ENCODE measurements around the gene NRROS.
"Not testable (repeated sequence)": the region's sequence is repeated elsewhere in the genome, so short reads cannot be mapped to it uniquely, and the experiment has no call there.

NRROS gene

GRCh38 chr3:196639483-196640296, at the start of gene NRROS:
NRROS (plus strand) TSS chr3:196639694; CDS start chr3:196654540, 14,846 bp downstream.
- DNase-seq, result peak; percentile 50 to 55

DNA sequence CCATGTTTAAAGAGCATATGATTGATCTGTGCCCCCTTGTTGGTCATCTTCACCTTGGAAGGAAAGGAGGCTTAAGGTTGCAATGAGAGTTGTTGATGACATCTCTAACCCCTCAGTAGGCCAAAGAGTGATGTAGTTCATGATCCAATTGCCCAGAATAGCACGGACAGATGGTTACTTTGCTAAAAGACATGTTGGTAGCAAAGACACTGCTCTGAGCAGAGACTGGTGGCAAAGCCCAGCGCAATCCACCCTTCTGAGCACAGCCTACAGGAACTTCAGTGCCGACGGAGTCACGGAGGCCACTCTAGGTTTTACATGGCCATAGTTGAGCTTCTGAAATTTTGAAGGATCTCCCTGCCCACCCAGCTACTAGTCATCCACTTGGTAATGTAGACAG, 49.2 kb upstream of the NRROS start:
- DNase-seq, result no peak

- no peak for DNase-seq
These were observed 43.1 kb upstream of the NRROS start for GRCh38 chr3:196596355-196596754.

DNA sequence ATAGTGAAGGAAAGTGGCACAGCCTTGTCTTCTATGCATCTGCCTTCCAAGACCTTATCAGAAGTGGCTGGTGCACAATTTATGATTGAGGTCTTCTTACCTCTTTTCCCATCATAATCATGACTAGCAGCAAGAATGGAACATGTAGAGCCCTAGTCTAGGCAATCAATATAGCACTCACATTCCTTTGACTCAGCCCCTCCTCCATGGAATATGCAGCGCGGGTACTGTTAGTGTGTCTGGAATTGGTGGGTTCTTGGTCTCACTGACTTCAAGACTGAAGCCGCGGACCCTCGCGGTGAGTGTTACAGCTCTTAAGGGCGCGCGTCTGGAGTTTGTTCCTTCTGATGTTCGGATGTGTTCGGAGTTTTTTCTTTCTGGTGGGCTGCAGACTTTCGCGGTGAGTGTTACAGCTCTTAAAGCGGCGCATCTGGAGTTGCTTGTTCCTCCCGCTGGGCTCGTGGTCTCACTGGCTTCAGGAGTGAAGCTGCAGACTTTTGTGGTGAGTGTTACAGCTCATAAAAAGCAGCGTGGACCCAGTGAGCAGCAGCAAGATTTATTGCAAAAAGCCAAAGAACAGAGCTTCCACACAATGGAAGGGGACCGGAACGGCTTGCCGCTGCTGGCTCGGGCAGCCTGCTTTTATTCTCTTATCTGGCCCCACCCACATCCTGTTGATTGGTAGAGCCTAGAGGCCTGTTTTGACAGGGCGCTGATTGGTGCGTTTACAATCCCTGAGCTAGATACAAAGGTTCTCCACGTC, 41.3 kb upstream of the NRROS start:
- peak in 1 of 2 experiments; percentile 7 for DNase-seq

DNA sequence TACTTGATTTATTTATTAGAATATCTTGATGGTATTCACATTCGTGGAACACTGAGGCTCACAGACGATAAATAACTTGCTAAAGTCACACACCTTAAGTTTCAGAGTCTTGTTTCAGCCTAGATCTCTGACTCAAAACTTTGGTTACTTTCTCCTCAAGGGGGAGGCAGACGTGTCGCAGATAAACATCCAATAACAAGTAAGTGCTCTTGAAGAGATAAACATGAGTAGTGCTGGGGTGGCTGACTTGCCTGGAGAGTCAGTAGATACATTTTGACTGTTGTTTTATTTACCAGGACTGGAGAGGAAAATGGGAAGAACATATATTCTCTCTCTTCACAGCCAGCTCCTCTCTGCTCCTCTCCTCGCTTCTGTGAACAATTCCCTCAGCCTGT, 39.8 kb upstream of the NRROS start:
- no peak for DNase-seq

DNA sequence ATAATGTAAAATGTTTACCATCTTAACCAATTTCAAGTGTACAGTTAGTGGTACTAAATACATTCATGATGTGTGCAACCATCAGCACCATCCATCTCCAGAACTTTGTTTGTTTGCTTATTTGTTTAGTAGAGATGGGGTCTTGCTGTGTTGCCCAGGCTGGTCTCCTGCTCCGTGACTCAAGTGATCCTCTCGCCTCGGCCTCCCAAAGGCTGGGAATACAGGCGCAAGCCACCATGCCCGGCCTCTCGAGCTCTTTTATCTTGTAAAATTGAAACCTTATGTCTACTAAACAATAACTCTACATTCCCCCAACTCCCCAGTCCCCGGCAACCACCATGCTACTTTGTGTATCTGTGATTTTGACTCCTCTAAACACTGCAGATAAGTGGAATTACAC, 39.1 kb upstream of the NRROS start:
- no peak for DNase-seq

GRCh38 chr3:196602673-196603072, 36.8 kb upstream of the NRROS start:
- no peak for DNase-seq

DNA sequence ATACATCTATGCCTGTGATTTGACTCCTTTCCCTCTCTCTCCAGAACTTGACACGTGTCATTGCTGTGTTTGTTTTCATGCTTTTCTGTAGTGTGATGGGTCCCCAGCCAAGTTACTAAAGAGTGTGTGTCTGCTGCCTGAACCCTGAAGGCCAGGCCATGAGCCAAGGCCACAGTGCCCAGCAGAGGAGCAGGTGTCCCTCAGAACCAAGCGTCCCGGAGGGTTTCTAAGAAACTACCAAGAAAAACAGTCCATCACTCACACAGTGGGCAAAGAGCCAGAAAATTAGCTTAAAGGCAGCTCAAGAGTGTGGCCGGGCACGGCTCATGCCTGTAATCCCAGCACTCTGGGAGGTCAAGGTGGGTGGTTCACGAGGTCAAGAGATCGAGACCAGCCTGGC, 35.8 kb upstream of the NRROS start:
- DNase-seq, result no peak

DNA sequence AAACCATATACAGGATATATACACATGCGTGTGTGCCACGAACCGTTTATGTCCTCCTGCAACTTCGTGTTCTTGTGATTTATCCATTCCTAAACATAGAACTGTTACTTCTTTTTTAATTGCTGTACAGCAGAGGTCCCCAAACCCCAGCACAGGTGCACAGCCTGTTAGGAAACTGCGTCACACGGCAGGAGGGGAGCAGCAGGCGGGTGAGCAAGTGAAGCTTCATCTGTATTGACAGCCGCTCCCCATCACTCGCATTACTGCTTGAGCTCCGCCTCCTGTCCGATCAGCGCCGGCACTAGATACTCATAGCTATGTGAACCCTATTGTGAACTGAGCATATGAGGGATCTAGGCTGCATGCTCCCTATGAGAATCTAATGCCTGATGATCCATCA, 34.9 kb upstream of the NRROS start:
- peak; percentile 58 for DNase-seq

DNA sequence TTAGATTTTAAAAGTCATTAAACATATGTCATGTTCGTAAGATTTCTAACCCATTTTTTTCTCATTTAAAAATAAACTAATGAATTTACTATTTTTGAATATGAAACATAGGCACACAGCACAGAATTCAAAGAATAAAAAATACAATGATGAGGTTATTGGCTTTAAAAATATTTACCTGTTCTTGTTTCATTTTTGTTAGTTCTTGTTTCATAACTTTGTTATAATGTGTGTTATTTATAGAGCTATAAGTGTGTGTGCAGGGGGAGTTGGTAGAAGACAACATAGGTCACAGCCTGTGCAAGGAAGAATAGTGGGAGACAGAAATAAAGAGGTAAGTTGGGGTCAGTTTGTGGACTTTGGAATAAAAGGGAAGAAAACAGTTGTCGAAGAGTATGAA, 30.8 kb upstream of the NRROS start:
- DNase-seq, result no peak

DNA sequence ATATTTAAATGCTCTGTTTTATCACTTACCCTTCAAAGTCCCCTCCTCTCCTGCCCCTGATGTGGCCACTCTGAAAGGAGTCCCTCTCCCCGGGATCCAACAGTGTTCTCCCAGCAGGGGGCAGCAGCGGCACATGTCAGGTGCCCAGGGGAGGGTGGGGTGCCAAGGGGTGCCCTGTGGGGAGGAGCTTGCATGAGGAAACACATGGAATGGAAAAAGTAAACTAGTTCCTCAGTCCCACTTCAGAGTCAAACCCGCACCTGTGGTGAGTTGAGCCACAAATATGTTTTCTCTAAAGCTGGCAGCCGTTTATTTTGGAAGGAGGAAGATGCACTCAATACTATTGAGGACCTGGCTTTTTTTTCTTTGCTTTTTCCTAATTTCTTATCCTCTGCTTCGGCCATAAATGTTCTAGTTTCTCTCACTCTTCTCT, 30.1 kb upstream of the NRROS start:
- peak; percentile 93 to 97 for DNase-seq

GRCh38 chr3:196609805-196610515, 29.5 kb upstream of the NRROS start:
- no peak for DNase-seq

GRCh38 chr3:196611761-196612483, 27.6 kb upstream of the NRROS start:
- DNase-seq, result no peak

DNA sequence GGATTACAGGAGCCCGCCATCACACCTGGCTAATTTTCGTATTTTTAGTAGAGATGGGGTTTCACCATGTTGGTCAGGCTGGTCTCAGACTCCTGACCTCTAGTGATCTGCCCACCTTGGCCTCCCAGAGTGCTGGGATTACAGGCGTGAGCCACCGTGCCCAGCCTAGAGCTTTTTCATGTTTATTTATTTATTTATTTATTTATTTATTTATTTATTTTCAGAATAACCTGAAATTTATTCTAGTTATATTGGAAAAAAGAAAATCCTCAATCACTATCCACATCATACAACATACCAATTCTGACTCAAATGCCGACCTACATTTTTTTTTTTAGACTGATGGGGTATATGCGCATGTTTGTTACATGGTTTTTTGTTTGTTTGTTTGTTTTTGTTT, 24.3 kb upstream of the NRROS start:
- not testable (repeated sequence) for DNase-seq

DNA sequence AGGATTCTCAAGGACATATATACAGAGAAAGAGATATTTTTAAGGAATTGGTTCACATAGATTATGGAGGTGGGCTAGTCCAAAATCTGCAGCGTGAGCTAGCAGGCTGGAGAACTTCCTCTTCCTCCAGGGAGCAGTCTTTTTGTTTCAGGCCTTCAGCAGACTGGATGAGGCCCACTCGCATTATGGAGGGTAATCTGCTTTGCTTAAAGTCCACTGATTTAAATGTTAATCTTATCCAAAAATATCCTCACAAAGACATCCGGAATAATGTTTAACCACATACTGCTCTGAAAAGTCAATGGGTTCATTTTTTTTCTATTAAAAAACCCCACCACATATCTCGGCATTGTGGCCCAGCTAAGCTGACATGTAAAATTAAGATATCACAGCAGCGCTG, 22.2 kb upstream of the NRROS start:
- no peak for DNase-seq

- no peak for DNase-seq
These were observed 20.3 kb upstream of the NRROS start for GRCh38 chr3:196619223-196619622.

DNA sequence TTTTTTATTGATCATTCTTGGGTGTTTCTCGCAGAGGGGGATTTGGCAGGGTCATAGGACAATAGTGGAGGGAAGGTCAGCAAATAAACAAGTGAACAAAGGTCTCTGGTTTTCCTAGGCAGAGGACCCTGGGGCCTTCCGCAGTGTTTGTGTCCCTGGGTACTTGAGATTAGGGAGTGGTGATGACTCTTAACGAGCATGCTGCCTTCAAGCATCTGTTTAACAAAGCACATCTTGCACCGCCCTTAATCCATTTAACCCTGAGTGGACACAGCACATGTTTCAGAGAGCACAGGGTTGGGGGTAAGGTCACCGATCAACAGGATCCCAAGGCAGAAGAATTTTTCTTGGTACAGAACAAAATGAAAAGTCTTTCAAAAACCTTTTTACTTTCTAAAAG, 19.9 kb upstream of the NRROS start:
- DNase-seq, result not testable (repeated sequence)

GRCh38 chr3:196620161-196620604, 19.3 kb upstream of the NRROS start:
- DNase-seq, result no peak

GRCh38 chr3:196620684-196621083, 18.8 kb upstream of the NRROS start:
- DNase-seq, result no peak

GRCh38 chr3:196621611-196622010, 17.9 kb upstream of the NRROS start:
- no peak for DNase-seq

DNA sequence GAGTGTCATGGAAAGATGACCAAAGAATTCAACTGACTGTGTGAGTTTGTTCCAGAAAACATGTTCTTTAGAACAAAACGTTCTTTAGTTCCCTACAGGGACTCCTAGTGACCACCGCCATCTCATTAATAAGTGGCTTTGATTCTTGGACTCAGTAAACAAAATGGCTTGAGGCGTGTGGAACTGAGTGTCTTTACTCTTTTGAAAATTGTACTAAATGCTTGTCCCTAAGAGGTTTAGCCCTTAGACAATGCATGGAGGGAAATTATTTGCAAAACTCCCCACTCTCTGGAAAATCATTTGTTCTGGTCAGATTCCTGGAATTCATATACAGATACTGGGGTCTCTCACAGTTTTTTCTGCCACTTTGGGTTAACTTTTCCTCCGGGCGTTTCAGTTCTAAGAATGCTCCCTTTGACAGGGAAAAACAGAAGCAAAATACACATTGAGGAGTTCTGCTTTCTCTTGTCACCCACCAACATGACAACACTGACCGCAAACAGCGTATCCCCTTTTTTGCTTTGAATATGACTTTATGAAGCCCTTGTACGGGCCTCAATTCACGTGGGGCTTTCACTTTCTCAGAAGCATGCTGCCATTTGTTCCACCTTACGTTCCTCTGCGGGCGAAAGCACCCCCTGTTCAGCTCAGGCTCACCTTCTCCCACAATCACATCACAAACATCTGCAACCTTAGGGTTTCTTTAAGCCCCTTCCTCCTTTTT, 15.3 kb upstream of the NRROS start:
- DNase-seq, result no peak

DNA sequence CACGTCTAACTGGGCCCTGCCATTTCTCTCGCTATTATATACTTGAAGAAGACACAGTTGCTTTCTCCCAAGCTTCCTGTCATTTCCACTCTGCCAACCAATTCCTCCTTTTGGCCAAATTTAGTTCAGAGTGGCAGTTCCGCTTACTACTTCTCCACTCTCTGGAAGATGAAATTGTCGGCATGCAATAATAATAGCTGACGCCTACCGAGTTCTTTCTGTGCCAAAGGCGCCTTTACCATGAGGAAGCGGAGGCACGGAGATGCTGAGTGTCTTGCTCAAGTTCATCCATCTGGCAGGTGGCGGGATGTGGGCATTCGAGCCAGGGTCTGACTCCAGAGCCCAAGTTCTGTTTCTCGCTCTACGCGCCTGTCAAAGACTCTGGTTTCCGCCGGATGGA, 14.6 kb upstream of the NRROS start:
- DNase-seq, result no peak

Data from activated CD4-positive, alpha-beta T cell treated with anti-CD3 and anti-CD28 coated beads, Interleukin-2, amount 50 U/mL, for 4 hours (primary cell).